HepG2 (cell line): ENCODE measurements around the gene ST3GAL2. TPM values are rescaled to one million over a fixed set of nuclear protein-coding genes. Genes with fewer than 3 reads are reported as not detected.

Experiments
- ADNP ChIP-seq: sonication (generic); formaldehyde crosslinking; IDR thresholded peaks from 2 replicates; pipeline ENCODE4 v1.4.0; 2020; ENCODE audit warnings: missing genetic modification reagents
- BORCS8-MEF2B ChIP-seq: sonication (generic); formaldehyde crosslinking; IDR thresholded peaks from 2 replicates; pipeline ENCODE4 v1.8.0; 2022; ENCODE audit warnings: mild to moderate bottlenecking, missing genetic modification reagents
- CBFB ChIP-seq: sonication (generic); formaldehyde crosslinking; IDR thresholded peaks from 2 replicates; pipeline ENCODE4 v1.4.0; 2020; ENCODE audit warnings: missing genetic modification reagents
- CC2D1A ChIP-seq: sonication (generic); formaldehyde crosslinking; IDR thresholded peaks from 2 replicates; pipeline ENCODE4 v1.8.1; 2023; ENCODE audit warnings: mild to moderate bottlenecking, missing genetic modification reagents
- HIVEP1 ChIP-seq: sonication (generic); formaldehyde crosslinking; IDR thresholded peaks from 2 replicates; pipeline ENCODE4 v1.4.0; 2020; ENCODE audit warnings: mild to moderate bottlenecking, missing genetic modification reagents
- HNF4A ChIP-seq: sonication (generic); formaldehyde crosslinking; IDR thresholded peaks from 2 replicates; pipeline ENCODE4 v1.4.0; 2020; ENCODE audit warnings: missing genetic modification reagents
- HOXA9 ChIP-seq: sonication (generic); formaldehyde crosslinking; IDR thresholded peaks from 2 replicates; pipeline ENCODE4 v1.8.1; 2022; ENCODE audit warnings: missing genetic modification reagents, mild to moderate bottlenecking, moderate library complexity, borderline replicate concordance
- JUNB ChIP-seq: sonication (generic); formaldehyde crosslinking; IDR thresholded peaks from 2 replicates; pipeline ENCODE4 v1.8.0; 2022; ENCODE audit warnings: missing genetic modification reagents, mild to moderate bottlenecking, borderline replicate concordance
- KAT2B ChIP-seq: fragments of 150-350 bp; IDR thresholded peaks from 2 replicates; pipeline ENCODE4 v1.6.1; 2014; ENCODE audit warnings: low read depth, low read length, borderline replicate concordance
- KLF11 ChIP-seq: IDR thresholded peaks from 2 replicates; pipeline ENCODE4 v1.6.1; 2016; ENCODE audit warnings: missing compliant biosample characterization
- NFKB2 ChIP-seq: sonication (generic); formaldehyde crosslinking; IDR thresholded peaks from 2 replicates; pipeline ENCODE4 v1.4.0; 2020; ENCODE audit warnings: missing genetic modification reagents, borderline replicate concordance
- SALL2 ChIP-seq: sonication (generic); formaldehyde crosslinking; IDR thresholded peaks from 2 replicates; pipeline ENCODE4 v1.8.1; 2023; ENCODE audit warnings: mild to moderate bottlenecking, missing genetic modification reagents, inconsistent platforms
- THYN1 ChIP-seq: sonication (generic); formaldehyde crosslinking; IDR thresholded peaks from 2 replicates; pipeline ENCODE4 v1.8.1; 2023; ENCODE audit warnings: low read depth, mild to moderate bottlenecking, moderate library complexity, missing genetic modification reagents, borderline replicate concordance
- ZMYM2 ChIP-seq: sonication (generic); formaldehyde crosslinking; IDR thresholded peaks from 2 replicates; pipeline ENCODE4 v1.8.0; 2022; ENCODE audit warnings: mild to moderate bottlenecking, missing genetic modification reagents
- ZNF615 ChIP-seq: sonication (generic); formaldehyde crosslinking; IDR thresholded peaks from 2 replicates; pipeline ENCODE4 v1.5.0; 2020; ENCODE audit warnings: mild to moderate bottlenecking, missing genetic modification reagents, borderline replicate concordance
- ZNF780A ChIP-seq: sonication (generic); formaldehyde crosslinking; IDR thresholded peaks from 2 replicates; pipeline ENCODE4 v1.8.0; 2022; ENCODE audit warnings: mild to moderate bottlenecking, missing genetic modification reagents, moderate library complexity
- ZNF839 ChIP-seq: sonication (generic); formaldehyde crosslinking; IDR thresholded peaks from 2 replicates; pipeline ENCODE4 v1.4.0; 2020; ENCODE audit warnings: missing genetic modification reagents, mild to moderate bottlenecking, borderline replicate concordance
- polyA plus RNA-seq, 8 experiments: library from polyadenylated mRNA; depleted of rRNA in 3 of 8; stranded (reverse) in 7 of 8; unstranded in 1 of 8; fragments of >200 nt; fragmentation: Illumina TruSeq in 4 of 8; extraction: Trizol in 4 of 8; gene quantifications; 2 replicates each; pipeline versions ENCODE4 v1.2.1 to v1.2.3, GENCODE V29; 2011 to 2016; ENCODE audit warnings: low read depth in 4 of 8, missing spikeins in 1 of 8, mixed read lengths in 1 of 8; ENCODE audit not compliant: insufficient read depth in 1 of 8
- total RNA-seq, 5 experiments: library from RNA; depleted of rRNA; stranded (reverse); fragments of >200 nt; fragmentation: Illumina TruSeq; extraction: Trizol; gene quantifications; 2 replicates each; pipeline ENCODE4 v1.2.3, GENCODE V29; 2016; ENCODE audit warnings: low read depth in 1 of 5
- TF ChIP-seq, protein P1 (sequence below): sonication (generic); formaldehyde crosslinking; IDR thresholded peaks from 2 replicates; pipeline ENCODE4 v1.8.0; 2022; ENCODE audit warnings: mild to moderate bottlenecking, missing genetic modification reagents, moderate library complexity
- TF ChIP-seq, protein P2 (sequence below): sonication (generic); formaldehyde crosslinking; IDR thresholded peaks from 2 replicates; pipeline ENCODE4 v1.4.0; 2020; ENCODE audit warnings: missing genetic modification reagents
- TF ChIP-seq, protein P3 (sequence below), 2 experiments: IDR thresholded peaks; 2 replicates each; pipeline ENCODE4 v1.6.1; 2011 to 2012; ENCODE audit warnings: low read length in 2 of 2, borderline replicate concordance in 1 of 2, low read depth in 1 of 2, mild to moderate bottlenecking in 1 of 2, moderate library complexity in 1 of 2
- TF ChIP-seq, protein P4 (sequence below): sonication (generic); formaldehyde crosslinking; IDR thresholded peaks from 2 replicates; pipeline ENCODE4 v1.4.0; 2020; ENCODE audit warnings: missing genetic modification reagents, borderline replicate concordance

Gene ST3GAL2
- total and polyA plus RNA-seq, 2 of the 13 experiments (the other 11 are each of a cell fraction or from before 2014, with no cell fraction given), result 16.3 to 24.9 TPM

DNA sequence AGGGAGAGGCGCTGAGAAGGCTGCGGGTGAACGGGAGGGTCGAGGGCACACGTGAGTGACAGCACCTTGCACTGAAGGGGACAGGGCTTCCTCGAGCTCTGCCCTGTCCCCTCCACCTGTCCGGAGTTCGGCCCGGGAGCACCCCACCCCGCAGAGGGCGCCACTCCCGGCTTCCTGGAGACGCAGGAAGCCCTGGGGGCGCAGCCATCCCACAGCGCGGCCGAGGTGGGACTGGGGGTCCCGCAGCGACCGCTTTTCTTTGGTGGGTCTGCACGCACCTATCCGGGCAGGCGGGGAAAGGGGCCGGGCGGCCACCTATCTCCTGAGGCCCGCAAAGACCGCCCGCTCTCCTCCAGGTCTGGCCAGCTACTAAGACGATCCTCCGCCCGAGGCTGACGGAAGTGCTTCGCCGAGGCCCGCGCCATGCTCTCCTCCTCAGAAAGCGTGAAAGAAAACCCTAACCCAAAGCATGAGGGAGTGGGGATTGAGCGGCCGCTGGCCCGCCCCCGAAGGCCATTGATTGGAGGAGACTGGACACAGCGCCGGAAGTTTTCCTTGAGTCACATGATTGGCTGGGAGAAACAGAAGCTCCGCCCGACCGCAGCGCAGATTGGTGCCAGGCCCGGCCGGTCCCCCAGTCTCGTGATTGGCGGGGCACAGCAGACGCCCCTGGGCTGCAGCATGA is 57.8 kb downstream of the ST3GAL2 start (continued):
- TF ChIP-seq CC2D1A (CRISPR knock-in tag) (no peak), SALL2 (CRISPR knock-in tag) (peak; percentile 81; the same call in 1 of the 2 replicates), ZNF839 (CRISPR knock-in tag) (no peak), HIVEP1 (no peak; the same call in 1 of the 2 replicates), THYN1 (CRISPR knock-in tag) (no peak), KAT2B (no peak), HNF4A (CRISPR knock-in tag) (no peak), BORCS8-MEF2B (peak; percentile 96), KLF11 (peak; percentile 95), HOXA9 (CRISPR knock-in tag) (peak; percentile 90), CBFB (CRISPR knock-in tag) (peak; percentile 11; the same call in 1 of the 2 replicates), ADNP (no peak), NFKB2 (peak; percentile 99), ZNF780A (CRISPR knock-in tag) (peak; percentile 46; the same call in 1 of the 2 replicates), JUNB (CRISPR knock-in tag) (no peak; the same call in 1 of the 2 replicates), ZMYM2 (CRISPR knock-in tag) (peak; percentile 64), ZNF615 (no peak)
- TF ChIP-seq, protein P1, sequence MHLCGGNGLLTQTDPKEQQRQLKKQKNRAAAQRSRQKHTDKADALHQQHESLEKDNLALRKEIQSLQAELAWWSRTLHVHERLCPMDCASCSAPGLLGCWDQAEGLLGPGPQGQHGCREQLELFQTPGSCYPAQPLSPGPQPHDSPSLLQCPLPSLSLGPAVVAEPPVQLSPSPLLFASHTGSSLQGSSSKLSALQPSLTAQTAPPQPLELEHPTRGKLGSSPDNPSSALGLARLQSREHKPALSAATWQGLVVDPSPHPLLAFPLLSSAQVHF (CRISPR knock-in tag), result peak; percentile 94
- TF ChIP-seq, protein P2, sequence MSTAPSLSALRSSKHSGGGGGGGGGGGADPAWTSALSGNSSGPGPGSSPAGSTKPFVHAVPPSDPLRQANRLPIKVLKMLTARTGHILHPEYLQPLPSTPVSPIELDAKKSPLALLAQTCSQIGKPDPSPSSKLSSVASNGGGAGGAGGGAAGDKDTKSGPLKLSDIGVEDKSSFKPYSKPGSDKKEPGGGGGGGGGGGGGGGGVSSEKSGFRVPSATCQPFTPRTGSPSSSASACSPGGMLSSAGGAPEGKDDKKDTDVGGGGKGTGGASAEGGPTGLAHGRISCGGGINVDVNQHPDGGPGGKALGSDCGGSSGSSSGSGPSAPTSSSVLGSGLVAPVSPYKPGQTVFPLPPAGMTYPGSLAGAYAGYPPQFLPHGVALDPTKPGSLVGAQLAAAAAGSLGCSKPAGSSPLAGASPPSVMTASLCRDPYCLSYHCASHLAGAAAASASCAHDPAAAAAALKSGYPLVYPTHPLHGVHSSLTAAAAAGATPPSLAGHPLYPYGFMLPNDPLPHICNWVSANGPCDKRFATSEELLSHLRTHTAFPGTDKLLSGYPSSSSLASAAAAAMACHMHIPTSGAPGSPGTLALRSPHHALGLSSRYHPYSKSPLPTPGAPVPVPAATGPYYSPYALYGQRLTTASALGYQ, result peak; percentile 55; the same call in 1 of the 2 replicates
- TF ChIP-seq, protein P3, sequence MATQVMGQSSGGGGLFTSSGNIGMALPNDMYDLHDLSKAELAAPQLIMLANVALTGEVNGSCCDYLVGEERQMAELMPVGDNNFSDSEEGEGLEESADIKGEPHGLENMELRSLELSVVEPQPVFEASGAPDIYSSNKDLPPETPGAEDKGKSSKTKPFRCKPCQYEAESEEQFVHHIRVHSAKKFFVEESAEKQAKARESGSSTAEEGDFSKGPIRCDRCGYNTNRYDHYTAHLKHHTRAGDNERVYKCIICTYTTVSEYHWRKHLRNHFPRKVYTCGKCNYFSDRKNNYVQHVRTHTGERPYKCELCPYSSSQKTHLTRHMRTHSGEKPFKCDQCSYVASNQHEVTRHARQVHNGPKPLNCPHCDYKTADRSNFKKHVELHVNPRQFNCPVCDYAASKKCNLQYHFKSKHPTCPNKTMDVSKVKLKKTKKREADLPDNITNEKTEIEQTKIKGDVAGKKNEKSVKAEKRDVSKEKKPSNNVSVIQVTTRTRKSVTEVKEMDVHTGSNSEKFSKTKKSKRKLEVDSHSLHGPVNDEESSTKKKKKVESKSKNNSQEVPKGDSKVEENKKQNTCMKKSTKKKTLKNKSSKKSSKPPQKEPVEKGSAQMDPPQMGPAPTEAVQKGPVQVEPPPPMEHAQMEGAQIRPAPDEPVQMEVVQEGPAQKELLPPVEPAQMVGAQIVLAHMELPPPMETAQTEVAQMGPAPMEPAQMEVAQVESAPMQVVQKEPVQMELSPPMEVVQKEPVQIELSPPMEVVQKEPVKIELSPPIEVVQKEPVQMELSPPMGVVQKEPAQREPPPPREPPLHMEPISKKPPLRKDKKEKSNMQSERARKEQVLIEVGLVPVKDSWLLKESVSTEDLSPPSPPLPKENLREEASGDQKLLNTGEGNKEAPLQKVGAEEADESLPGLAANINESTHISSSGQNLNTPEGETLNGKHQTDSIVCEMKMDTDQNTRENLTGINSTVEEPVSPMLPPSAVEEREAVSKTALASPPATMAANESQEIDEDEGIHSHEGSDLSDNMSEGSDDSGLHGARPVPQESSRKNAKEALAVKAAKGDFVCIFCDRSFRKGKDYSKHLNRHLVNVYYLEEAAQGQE (IDR thresholded peaks at IDR 0.05; ENCODE audit: borderline replicate concordance in 1 of 2, low read depth in 1 of 2, low read length in 2 of 2), result peak in 1 of 2 experiments; percentile 71; a peak in 2 of 4 replicates
- TF ChIP-seq, protein P4, sequence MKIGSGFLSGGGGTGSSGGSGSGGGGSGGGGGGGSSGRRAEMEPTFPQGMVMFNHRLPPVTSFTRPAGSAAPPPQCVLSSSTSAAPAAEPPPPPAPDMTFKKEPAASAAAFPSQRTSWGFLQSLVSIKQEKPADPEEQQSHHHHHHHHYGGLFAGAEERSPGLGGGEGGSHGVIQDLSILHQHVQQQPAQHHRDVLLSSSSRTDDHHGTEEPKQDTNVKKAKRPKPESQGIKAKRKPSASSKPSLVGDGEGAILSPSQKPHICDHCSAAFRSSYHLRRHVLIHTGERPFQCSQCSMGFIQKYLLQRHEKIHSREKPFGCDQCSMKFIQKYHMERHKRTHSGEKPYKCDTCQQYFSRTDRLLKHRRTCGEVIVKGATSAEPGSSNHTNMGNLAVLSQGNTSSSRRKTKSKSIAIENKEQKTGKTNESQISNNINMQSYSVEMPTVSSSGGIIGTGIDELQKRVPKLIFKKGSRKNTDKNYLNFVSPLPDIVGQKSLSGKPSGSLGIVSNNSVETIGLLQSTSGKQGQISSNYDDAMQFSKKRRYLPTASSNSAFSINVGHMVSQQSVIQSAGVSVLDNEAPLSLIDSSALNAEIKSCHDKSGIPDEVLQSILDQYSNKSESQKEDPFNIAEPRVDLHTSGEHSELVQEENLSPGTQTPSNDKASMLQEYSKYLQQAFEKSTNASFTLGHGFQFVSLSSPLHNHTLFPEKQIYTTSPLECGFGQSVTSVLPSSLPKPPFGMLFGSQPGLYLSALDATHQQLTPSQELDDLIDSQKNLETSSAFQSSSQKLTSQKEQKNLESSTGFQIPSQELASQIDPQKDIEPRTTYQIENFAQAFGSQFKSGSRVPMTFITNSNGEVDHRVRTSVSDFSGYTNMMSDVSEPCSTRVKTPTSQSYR (CRISPR knock-in tag), result no peak; the same call in 1 of the 2 replicates
